Activated CD4-positive, alpha-beta T cell treated with anti-CD3 and anti-CD28 coated beads, Interleukin-2, Interleukin-4, amounts not matched to agents 100 ng/mL and 50 ng/mL, durations not matched to agents 16 hours and 8 hours (primary cell): ENCODE data around the gene LIPJ.

Experiments
- DNase-seq: peaks from one replicate; pipeline ENCODE4 v3.0.0-alpha.2; 2020; ENCODE audit warnings: low spot score

The LIPJ gene

GRCh38 chr10:88586462-88586861 is at the start of gene LIPJ:
LIPJ (plus strand) TSS chr10:88586762; CDS start chr10:88590688, 3,926 bp downstream.
- DNase-seq, result no peak

- no peak for DNase-seq
Observed at GRCh38 chr10:88537322-88537721, 49.2 kb upstream of the LIPJ start.

GRCh38 chr10:88538048-88538447 is 48.5 kb upstream of the LIPJ start:
- no peak for DNase-seq

GRCh38 chr10:88540351-88540750 is 46.2 kb upstream of the LIPJ start:
- no peak for DNase-seq

GRCh38 chr10:88541116-88541626 is 45.4 kb upstream of the LIPJ start:
- no peak for DNase-seq

GRCh38 chr10:88542522-88542921 is 44.0 kb upstream of the LIPJ start:
- no peak for DNase-seq

GRCh38 chr10:88544140-88544870 is 42.3 kb upstream of the LIPJ start:
- DNase-seq, result peak; percentile 39

GRCh38 chr10:88545359-88545758 is 41.2 kb upstream of the LIPJ start:
- DNase-seq, result no peak

GRCh38 chr10:88546497-88546896 is 40.1 kb upstream of the LIPJ start:
- DNase-seq, result no peak

GRCh38 chr10:88551246-88551645 is 35.3 kb upstream of the LIPJ start:
- DNase-seq, result no peak

GRCh38 chr10:88553116-88553752 is 33.3 kb upstream of the LIPJ start:
- peak; percentile 52 for DNase-seq

GRCh38 chr10:88555190-88555908 is 31.2 kb upstream of the LIPJ start:
- DNase-seq, result no peak

- DNase-seq, result no peak
Observed at GRCh38 chr10:88557256-88557655, 29.3 kb upstream of the LIPJ start.

GRCh38 chr10:88557658-88558057 is 28.9 kb upstream of the LIPJ start:
- DNase-seq, result no peak

- no peak for DNase-seq
Observed at GRCh38 chr10:88562152-88562551, 24.4 kb upstream of the LIPJ start.

- DNase-seq, result peak; percentile 13
Observed at GRCh38 chr10:88565072-88565471, 21.5 kb upstream of the LIPJ start.

GRCh38 chr10:88582411-88582805 is 4.2 kb upstream of the LIPJ start:
- DNase-seq, result no peak

GRCh38 chr10:88582806-88583583 is 3.6 kb upstream of the LIPJ start, which contains the start of gene RNLS:
RNLS (minus strand) TSS chr10:88583318.
- peak; percentile 58 for DNase-seq

GRCh38 chr10:88583584-88583957 is 3.0 kb upstream of the LIPJ start:
- DNase-seq, result no peak

GRCh38 chr10:88592381-88592780 is 5.8 kb downstream of the LIPJ start:
- DNase-seq, result no peak

- no peak for DNase-seq
Observed at GRCh38 chr10:88592906-88593305, 6.3 kb downstream of the LIPJ start.

- DNase-seq, result no peak
Observed at GRCh38 chr10:88594482-88594881, 7.9 kb downstream of the LIPJ start.
